ENCODE results near the gene PHLDA3.

Gene PHLDA3

DNA sequence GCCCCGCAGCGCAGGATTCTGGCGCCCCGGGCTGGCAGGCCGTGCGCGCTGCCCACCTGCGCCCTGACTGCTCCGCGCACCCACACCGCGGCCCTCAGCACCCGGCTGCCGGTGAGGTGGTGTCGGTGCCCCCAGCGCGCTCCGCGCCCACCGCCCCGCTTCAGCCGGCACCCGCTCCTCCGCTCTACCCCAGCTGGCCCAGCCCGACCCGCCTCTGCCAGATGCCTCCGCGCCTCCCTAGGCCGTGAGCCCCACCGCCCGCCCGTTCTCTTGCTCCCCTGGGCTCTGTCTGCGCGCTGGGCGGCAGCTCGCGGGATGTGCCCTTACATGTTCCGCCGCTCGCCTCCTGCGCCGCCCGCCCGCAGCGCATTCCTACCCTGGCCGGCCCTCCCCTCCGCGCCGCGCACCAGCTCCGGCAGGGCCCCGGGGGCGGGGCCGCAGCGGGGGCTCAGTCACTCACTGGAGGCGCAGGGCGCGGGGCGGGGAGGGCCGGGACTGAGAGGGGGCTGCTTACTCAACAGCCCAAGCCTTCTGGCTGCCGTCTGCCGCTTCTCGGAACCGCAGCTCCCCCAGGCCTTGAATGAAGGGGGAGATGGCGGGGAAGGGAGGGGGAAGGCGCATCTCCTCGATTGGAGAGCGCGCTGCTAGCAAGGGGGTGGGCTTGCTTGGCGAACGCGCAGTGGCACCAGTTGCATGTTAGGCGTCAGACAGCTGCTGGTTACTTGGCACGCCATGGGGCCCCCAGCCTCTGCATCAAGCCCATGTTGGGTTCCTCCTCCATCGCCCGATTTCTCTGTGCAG is at the start of gene PHLDA3:
TSS of gene PHLDA3 (minus strand) at position 345 of the 801 bp plus-strand sequence. CDS start 402 bp downstream, outside the sequence.
- DNase-seq (ENCODE audit: low read depth in 2 of 2): peak; percentile 33 to 38

DNA sequence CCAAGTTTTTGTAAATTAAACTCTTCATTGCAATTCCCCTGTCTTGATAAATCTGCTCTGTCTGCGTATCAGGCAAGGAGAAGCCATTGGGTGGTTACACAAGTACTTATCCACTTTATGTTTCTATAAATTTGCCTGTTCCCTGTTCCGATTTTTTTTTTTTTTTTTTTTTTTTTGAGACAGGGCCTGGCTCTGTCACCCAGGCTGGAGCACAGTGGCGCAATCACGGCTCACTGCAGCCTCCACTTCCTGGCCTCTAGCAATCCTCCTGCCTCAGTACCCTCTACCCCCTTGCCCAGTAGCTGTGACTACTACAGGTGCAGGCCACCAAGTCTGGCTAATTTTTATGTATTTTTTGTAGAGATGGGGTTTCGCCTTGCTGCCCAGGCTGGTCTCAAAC is 49.1 kb upstream of the PHLDA3 start:
- no peak for DNase-seq (ENCODE audit: low read depth in 2 of 2)

DNA sequence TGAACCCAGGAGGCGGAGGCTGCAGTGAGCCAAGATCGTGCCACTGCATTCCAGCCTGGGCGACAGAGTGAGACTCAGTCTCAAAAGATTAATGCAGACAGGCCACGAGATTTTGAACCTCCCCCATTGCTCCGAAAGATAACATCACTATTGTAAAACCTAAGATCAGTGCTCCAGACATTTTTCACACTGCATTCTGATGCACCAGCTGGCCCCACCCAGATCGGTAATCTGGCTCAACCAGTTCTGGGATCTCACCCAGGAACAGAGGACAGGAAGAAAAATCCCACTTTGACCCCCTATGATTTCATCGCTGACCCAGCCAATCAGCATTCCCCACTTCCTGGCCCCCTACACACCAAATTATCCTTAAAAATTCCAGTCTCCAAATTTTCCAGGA is 48.6 kb upstream of the PHLDA3 start:
- DNase-seq (ENCODE audit: low read depth in 2 of 2): no peak

GRCh38 chr1:201516511-201517127 is 47.6 kb upstream of the PHLDA3 start:
- DNase-seq (ENCODE audit: low read depth in 2 of 2): no peak

- DNase-seq (ENCODE audit: low read depth in 2 of 2): no peak
Measured at GRCh38 chr1:201515895-201516294, 46.9 kb upstream of the PHLDA3 start.

GRCh38 chr1:201515062-201515750 is 46.2 kb upstream of the PHLDA3 start:
- DNase-seq (ENCODE audit: low read depth in 2 of 2): no peak

- no peak for DNase-seq (ENCODE audit: low read depth in 2 of 2)
Measured at GRCh38 chr1:201514466-201514865, 45.5 kb upstream of the PHLDA3 start.

DNA sequence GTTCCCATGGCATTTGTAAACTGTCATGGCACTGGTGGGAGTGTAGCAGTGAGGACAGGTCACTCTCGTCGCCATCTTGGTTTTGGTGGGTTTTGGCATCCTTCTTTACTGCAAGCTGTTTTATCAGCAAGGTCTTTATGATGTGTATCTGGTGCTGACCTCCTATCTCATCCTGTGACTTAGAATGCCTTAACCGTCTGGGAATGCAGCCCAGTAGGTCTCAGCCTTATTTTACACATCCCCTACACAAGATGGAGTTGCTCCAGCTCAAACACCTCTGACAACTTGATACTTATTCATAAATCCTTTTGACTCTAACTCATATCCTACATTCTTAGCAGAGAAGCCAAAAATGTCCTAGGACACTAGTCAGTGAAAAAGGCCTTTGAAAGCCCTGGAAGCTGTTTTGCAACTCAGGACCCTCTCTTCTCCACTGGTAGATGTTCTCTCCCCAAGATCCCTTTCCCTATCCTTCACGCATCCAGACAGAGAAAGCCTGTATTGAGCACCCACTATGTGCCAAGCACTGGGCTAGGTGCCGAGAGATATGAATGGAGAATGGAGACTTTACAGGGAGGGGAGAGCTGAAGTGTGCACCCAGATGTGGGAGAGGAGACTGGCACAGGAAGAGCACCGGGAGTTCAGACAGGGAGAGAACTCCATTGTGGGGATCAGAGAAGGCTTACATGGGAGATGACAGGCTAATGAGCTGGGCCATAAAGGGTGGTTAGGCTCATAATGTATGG is 44.7 kb upstream of the PHLDA3 start:
- DNase-seq (ENCODE audit: low read depth in 2 of 2): no peak

DNA sequence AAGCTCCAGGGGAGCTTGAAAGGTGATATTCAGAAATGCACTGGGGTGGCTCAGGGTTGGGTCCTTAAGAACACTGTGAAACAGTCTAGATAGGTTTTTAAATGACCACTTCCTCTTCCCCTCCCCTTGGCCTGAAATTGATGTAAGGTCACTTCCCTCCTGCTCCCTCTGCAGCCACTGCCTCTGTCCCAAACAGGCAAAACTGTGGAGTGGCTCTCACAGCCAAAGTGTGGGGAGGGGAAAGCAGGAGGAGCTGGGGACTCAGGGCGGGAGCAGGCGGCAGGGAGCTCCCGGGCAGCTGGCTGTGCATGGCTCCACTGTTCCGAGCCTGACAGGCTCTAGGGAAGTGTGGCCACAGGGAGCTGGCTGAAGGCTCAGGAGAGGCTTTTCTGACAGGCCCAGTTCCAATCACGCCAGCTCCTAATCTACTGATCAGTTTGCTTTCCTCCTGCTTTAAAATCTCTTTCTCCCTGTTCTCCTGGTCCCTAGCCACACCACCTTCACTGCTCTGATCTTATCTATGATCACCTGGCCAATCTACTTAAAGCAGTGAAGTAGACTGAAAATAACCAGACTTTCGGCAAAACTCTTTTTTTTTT is 43.1 kb upstream of the PHLDA3 start:
- DNase-seq (ENCODE audit: low read depth in 2 of 2): no peak

DNA sequence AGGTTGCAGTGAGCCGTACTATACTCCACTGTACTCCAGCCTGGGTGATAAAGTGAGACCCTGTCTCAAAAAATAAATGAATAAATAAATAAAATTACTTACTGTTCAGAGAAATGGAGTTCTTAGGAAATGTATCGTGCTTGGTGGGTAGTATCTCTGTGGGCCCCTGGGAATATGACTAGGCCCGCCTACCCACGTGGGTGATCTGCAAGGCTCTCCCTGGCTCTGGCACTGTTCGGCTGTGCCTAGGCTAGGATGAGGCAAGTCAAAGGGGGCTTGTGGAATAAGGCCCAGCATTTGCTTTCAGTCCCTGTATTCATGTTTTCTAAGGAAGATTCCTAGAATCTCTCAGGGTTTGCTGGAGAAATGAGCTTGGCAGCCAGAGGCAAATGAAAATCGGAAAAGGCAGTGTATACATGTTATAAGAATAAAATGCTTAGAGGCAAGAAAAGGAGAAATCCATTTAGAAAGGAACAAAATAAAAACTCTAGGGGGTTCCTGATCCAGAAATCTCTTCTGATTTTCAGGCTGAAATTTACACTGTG is 42.5 kb upstream of the PHLDA3 start:
- no peak for DNase-seq (ENCODE audit: low read depth in 2 of 2)

GRCh38 chr1:201510734-201511133 is 41.7 kb upstream of the PHLDA3 start:
- no peak for DNase-seq (ENCODE audit: low read depth in 2 of 2)

DNA sequence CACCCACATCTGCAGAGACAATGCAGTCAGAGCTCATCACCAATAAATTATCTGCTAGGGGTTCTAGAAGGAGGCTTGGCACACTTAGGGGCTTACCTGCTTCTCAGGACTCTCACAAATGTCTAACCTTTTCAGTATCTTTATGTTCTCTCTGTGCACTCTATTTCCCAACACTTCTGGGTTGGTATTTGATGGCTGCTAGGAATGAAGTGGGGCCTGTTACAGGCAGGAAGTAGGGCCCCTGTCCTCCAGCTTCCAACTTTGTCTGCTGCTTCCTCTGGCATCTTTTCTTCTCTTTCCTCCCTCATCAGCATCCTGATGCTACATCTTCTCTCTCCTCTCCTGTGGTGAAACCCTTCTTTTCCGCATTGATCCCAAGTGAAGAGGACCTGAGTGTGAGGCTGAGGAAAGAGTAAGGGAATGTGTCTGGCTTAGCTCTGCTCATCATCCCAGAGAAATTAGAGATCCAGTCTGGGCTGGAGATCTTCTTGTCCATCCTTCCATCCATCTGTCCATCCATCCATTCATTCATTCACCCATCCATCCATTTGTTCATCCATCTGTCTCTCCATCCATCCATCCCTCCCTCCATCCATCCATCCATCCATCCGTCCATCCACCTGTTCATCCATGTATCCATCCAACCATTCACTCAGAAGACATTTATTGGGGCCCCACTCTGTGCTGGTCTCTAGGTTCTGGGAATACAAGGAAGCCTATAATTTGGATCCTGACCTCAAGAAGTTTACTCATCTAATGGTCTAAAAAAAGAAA is 40.8 kb upstream of the PHLDA3 start:
- DNase-seq (ENCODE audit: low read depth in 2 of 2): no peak

- DNase-seq (ENCODE audit: low read depth in 2 of 2): no peak
Measured at GRCh38 chr1:201508809-201509208, 39.8 kb upstream of the PHLDA3 start.

DNA sequence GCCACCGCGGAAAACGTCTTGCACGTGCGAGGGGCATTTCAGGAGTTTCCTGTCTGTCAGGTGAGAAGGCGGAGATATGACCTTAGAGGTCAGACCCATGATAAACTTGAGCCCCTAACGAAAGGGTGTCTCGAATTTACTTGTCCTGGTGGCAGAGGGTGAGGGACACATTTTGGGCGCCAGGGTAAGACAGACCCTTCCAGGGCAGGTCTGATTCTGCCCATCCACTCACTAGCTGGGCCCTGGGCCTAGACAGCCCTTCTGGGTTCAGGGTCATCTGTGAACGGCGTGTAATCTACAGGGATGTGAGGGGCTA is 38.3 kb upstream of the PHLDA3 start:
- no peak for DNase-seq (ENCODE audit: low read depth in 2 of 2)

- DNase-seq (ENCODE audit: low read depth in 2 of 2): peak; percentile 77 to 79
Measured at GRCh38 chr1:201506557-201507359, 37.8 kb upstream of the PHLDA3 start, which contains the start of gene CSRP1. Gene CSRP1, minus strand, starts transcription at chr1:201507123. Its CDS starts 10,820 bp downstream, at chr1:201496303.

DNA sequence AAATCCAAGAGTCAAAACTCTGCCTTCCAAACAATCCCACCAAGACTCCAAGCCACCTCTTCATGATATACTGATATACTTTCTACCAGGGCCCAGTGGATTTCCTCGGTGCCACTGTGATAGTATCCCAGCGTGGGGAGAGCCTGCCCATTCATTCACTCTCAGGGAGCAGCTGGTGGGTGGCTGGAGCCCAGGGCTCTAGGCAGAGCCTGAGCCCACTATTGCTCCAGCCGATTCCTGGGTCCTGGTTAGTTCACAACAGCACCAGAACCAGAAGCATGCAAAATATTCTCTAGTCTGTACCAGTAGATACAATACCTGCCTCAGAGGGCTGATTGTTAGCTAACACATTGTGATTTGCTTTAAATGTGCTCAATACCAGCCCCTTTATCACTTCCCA is 37.1 kb upstream of the PHLDA3 start:
- DNase-seq (ENCODE audit: low read depth in 2 of 2): no peak

GRCh38 chr1:201505503-201505890 is 36.5 kb upstream of the PHLDA3 start:
- DNase-seq (ENCODE audit: low read depth in 2 of 2): no peak

DNA sequence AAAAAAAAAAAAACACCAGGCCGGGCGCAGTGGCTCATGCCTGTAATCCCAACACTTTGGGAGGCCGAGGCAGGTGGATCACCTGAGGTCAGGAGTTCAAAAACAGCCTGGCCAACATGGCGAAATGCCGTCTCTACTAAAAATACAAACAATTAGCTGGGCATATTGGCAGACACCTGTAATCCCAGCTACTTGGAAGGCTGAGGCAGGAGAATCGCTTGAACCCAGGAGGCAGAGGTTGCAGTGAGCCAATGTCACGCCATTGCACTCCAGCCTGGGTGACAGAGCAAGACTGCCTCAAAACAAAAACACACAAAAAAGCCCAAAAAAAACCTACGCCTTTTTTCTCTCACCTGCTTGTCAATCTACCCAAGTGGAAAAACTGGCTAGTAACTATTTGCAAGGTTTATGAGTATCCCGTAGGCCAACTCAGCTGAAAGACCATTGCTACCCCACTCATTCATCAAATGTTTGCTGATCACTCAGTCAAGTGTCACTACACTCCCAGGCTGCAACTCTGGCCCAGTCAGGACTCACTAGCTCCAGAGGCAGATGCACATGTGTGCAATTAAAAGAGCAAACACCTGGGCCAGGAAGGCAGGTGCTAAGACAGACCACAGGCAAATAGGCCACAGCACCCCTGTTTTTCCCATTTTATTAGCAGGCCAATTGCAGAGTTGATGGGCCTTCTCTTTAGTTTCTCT is 36.0 kb upstream of the PHLDA3 start:
- no peak for DNase-seq (ENCODE audit: low read depth in 2 of 2)

DNA sequence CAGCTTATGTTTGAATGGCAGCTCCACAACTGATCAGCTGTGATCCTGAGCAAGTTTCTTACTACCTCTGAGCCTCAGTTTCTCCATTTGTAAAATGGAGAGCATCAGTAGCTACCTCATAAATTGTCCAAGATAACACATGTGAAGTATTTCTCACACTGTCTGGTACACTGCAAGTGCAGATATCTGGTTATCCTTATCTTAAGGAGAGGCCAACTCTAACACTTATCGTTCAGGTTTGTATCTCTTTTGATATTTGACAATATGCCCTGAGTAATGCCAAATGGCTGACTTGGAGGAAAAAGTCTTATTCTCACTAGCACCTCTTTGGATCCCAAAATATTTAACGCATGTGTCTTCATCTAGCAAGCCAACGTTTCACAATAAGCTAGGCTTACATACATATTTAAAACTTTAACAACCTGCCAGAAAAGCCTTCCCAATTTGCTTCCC is 35.2 kb upstream of the PHLDA3 start:
- no peak for DNase-seq (ENCODE audit: low read depth in 2 of 2)
